AG09319 (cell line): ENCODE results near the gene THAP5.

Experiments used
- DNase-seq: peaks from one replicate; pipeline ENCODE4 v3.0.0-alpha.2; 2010; ENCODE audit warnings: low read depth; ENCODE audit errors: extremely low read depth
- TF ChIP-seq, protein P1 (sequence below): IDR thresholded peaks from 2 replicates; pipeline ENCODE4 v1.5.1; 2011; ENCODE audit warnings: low read depth, mild to moderate bottlenecking, inconsistent platforms, low read length, moderate library complexity

Gene THAP5, protein sequence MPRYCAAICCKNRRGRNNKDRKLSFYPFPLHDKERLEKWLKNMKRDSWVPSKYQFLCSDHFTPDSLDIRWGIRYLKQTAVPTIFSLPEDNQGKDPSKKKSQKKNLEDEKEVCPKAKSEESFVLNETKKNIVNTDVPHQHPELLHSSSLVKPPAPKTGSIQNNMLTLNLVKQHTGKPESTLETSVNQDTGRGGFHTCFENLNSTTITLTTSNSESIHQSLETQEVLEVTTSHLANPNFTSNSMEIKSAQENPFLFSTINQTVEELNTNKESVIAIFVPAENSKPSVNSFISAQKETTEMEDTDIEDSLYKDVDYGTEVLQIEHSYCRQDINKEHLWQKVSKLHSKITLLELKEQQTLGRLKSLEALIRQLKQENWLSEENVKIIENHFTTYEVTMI

DNA sequence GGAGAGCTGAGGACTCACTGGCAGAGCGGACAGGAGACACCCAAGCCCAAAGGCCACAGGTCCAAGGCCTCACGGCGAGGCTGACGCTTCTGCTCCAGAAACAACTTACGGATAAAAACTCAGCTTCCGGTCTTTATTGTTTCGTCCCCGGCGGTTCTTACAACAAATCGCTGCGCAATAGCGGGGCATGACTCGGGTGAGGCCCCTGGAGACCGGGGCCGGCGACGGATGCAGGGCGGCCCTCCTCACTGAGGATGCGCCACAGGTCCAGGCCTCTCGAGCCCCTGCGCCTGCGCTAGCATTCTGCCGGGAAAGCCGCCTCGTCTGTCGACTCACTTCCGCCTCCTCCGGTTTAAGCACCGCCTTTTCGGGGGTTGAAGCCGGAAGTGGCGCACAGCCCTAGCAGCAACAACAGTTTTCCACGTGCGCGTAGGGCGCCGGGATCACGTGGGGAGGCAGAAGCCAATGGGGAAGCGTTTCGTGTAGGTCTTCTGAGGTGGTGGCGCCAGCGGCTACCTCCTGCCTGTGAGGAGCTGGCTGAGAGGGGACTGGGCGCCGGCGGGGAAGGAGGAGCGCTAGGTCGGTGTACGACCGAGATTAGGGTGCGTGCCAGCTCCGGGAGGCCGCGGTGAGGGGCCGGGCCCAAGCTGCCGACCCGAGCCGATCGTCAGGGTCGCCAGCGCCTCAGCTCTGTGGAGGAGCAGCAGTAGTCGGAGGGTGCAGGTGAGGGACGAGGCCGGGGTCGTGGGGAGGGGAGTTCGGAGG is at the start of gene THAP5, which contains the start of gene DNAJB9:
THAP5 (minus strand) TSS at position 326 of the 765 bp plus-strand sequence; CDS start at position 189, 137 bp downstream.
DNAJB9 (plus strand) TSS at position 494 of the 765 bp plus-strand sequence. CDS start 1,853 bp downstream, outside the sequence.
- DNase-seq: peak; percentile 98
- TF ChIP-seq, protein P1, sequence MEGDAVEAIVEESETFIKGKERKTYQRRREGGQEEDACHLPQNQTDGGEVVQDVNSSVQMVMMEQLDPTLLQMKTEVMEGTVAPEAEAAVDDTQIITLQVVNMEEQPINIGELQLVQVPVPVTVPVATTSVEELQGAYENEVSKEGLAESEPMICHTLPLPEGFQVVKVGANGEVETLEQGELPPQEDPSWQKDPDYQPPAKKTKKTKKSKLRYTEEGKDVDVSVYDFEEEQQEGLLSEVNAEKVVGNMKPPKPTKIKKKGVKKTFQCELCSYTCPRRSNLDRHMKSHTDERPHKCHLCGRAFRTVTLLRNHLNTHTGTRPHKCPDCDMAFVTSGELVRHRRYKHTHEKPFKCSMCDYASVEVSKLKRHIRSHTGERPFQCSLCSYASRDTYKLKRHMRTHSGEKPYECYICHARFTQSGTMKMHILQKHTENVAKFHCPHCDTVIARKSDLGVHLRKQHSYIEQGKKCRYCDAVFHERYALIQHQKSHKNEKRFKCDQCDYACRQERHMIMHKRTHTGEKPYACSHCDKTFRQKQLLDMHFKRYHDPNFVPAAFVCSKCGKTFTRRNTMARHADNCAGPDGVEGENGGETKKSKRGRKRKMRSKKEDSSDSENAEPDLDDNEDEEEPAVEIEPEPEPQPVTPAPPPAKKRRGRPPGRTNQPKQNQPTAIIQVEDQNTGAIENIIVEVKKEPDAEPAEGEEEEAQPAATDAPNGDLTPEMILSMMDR: no peak

DNA sequence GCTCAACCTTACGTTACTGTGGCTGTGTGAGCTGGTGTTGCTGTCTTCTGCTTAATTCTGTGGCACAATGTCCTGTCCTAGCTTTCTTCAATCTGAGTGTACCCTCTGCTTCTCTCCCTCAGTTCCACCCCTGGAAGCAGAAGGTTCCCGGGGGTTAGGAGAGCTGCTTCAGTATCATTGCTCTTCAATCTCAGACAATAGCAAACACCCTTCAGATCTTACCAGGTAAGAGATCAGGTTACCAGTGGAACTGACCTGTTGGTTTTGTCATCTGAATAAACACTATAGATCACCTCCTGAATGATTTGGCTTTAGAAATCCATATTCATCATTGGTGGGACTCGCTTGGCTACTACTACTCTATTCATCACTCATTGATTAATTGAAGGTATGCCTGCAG is 48.5 kb upstream of the THAP5 start:
- TF ChIP-seq, protein P1: no peak
- no peak for DNase-seq

DNA sequence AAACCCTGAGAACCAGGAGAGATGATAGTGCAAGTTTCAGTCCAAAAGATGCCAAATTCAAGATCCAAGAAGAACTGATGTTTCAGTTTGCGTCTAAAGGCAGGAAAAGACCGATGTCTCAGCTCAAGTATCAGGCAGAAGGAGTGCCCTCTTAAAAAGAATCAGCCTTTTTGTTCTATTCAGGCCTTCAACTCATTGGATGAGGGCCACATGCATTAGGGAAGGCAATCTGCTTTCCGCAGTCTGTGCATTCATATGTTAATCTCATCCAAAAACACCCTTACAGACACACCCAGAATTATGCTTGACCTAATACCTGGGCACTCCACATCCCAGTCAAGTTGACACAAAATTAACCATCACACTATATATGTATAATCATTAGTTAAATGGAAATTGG is 45.4 kb upstream of the THAP5 start:
- TF ChIP-seq, protein P1: no peak
- DNase-seq: no peak

DNA sequence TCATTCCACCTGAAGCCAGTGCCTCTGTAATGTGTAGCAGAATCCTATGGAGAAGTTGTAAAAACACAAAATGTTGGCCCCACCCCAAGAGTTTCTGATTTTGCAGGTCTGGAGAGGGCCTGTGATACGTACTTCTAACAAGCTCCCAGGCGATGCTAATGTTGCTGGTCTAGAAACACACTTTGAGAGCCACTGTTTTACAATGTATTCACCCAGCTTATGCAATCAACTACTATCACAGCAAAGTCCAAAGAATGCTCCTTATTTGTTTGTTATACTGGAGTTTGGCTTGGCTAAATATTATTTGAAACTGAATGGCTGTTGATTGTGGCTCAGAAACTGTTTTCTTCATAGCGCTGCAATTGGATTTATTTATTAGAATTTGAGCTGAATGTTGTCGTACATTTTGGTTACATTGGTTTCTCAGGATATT is 44.5 kb upstream of the THAP5 start:
- TF ChIP-seq, protein P1: no peak
- no peak for DNase-seq

DNA sequence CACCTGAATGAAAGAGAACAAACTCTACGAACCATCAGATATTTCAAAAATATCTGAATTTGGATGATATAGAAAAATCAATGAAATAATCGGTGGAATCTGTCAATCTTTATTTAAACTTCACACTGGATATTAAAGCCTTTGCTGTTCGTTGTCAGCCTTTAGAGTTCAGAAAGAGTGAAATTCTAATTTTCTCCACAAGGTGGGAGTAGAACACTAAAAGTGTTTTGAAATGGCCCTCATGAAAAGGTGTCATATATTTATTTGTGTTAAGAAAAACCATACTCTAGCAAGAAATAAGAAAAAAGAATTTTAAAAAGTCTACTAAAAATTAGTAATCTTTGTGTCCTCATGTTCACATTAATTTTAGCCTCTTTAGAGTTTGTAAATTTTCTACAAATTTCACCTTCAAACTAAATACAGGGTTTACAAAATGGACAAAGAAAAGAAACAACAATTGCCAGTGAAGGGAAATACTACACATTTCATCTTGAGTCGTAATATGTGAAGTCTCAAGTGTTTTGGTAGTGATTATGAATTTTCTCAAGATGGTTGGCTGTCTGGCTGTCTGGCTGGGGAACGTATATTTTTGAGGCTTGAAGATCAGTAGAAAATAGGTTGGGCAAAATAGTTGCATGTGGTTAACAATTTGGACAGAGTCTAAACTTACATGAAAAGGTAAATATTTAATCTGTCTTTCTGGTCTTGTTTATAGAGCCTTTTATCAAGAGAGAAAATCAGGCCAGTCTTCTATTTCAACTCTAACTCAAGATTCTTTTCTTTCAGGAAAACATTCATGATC is 43.8 kb upstream of the THAP5 start:
- no peak for DNase-seq
- TF ChIP-seq, protein P1: peak; percentile 56

DNA sequence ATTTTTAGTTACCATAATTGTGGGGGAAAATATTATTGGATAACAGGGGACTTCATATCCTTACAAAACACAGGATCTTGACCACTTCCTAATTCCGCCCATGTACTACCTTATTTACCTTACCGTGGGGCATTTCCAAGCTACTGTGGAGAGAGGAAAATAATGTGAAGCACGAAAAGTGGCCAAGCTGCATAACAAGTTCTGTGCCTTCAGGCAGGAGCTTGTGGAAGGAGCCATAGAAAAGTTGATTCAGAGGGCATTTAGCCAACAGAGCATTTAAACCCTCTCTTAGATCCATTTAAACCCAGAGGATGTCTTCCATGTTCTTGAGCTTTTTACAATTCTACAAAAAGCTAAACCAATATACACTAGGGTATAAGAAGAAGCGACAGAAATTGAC is 41.8 kb upstream of the THAP5 start:
- TF ChIP-seq, protein P1: no peak
- no peak for DNase-seq
